GM04503 (cell line): Measurements from ENCODE around the gene GPC5.
"Not testable (repeated sequence)": the region's sequence is repeated elsewhere in the genome, so short reads cannot be mapped to it uniquely, and the experiment has no call there.

ENCODE experiments used
- DNase-seq: peaks from one replicate; pipeline ENCODE4 v3.0.0-alpha.2; 2012; ENCODE audit warnings: low read depth

Gene GPC5

DNA sequence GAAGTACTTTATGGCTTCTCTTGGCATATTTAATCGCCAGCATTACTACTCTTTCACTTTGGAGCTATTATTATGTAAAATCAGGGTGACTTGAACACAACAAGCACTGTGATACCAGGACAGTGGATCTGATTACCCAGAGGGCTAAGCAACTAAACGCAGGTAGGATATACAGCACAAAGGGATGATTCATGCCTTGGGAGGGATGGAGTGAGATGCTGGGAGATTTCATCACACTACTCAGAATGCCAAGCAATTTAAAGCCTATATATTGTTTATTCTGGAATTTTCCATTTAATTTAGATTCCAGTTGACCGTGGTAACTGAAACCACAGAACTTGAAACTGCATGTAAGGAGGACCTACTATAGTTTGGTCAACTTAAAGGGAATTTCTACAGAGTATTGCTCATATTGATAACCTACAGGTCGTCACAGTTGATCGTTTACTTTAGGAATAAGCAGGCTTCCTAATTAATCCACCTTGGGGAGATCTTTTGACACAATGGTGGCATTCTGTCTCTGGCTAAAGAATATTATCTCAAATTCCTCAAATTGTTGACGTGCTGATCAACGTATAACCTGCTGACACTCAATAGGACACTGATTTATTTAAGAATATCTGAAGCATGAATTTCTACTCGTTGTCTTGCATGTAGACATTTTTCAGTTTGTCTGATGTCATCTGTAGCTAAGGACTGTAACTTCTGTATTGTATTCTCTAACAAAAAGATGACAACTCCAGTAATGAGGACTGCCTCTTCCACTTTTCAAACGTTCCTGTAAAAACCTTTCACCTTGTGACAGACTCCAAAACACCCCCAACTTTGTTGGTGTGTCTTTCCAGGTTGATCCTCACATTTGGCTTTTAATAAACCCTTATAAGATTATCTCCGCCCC is 254.2 kb downstream of the GPC5 start:
- no peak for DNase-seq

DNA sequence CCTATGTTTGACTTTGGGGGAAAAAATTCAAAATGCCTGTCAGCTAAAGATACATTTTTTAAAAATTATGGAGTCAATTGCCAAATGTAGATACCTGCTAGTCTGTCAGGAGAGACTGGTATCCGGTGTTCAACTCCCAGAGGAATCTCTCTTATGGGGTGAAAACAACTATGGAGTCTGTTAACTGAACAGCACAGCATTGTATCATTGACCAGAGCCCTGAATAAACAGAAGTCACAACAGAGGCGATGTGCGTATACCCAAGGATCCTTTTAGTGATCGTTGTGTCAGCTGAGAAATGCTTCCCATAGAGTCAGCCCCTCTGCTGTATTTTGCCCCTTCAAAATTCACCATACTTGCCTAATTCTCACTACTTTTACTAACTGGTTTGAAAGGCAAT is 257.3 kb downstream of the GPC5 start:
- DNase-seq, result no peak

DNA sequence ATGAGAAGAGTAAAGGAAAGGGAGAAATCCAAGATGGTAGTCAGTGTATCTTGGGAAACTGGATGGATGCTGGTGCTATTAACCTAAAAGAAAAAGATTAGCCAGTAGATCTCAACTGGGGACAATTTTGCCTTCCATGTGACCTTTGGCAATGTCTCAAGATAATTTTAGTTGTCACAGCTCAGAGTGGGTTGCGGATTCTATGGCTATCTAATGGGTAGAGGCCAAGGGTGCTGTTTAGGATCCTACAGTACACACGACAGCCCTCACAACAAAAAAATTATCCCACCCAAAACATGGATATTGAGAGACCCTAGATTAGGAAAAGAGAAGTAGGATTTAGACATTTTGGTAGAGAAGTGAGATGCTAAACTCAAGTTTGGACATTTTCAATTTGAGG is 258.9 kb downstream of the GPC5 start:
- no peak for DNase-seq

DNA sequence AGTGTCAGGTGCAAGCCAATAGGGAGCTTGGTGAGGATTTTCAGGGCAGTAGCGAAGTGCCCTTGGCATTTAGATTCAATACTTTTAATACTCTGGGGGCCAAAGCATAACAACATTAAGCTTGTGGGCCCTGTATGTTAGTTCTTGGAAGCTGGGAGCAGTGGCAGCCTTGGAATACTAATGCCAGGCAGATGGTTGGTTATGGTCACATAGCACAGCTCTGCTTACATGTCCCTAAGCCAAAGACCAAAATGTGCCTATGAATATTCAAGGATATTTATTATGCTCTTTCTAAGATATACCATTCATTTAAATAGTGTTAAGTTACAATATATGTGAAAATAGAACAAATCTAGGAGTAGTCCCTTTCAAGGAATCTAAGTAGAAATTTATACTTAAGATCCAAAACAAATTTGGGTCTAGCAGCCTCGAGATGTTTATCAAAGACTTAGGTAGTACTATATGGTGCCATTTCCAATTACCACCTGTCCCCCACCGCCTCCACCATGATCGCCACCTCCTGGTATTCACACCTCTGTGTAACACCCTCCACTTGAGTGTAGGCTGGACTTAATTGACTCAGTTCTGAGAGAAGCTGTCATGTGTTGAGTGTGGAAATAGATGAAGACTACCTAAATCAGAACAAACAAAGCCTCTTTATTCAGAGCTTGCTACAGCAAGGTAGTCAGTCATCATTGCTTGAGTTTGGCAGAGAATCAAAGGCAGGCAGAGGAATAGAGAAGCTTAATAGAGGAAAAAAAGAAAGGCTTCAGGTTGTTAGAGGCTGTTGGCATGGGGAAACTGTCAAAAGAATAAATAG is 261.0 kb downstream of the GPC5 start:
- DNase-seq, result no peak

DNA sequence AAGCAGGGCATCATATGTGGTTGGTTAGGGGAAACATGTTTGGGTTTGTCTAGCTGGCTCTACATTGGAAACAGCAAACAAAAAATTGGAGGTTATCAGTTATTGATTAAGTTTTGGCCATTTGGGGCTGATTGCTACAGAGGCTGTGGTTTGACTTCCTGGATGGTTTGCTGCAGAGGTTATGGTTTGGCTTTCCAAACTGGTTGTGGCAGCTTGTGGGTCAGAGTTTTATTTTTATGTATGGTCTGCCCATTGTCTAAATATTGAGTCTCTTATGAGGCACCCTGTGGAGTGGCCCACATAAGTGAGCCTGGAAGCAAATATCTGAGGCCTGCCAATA is 261.6 kb downstream of the GPC5 start:
- DNase-seq, result no peak

DNA sequence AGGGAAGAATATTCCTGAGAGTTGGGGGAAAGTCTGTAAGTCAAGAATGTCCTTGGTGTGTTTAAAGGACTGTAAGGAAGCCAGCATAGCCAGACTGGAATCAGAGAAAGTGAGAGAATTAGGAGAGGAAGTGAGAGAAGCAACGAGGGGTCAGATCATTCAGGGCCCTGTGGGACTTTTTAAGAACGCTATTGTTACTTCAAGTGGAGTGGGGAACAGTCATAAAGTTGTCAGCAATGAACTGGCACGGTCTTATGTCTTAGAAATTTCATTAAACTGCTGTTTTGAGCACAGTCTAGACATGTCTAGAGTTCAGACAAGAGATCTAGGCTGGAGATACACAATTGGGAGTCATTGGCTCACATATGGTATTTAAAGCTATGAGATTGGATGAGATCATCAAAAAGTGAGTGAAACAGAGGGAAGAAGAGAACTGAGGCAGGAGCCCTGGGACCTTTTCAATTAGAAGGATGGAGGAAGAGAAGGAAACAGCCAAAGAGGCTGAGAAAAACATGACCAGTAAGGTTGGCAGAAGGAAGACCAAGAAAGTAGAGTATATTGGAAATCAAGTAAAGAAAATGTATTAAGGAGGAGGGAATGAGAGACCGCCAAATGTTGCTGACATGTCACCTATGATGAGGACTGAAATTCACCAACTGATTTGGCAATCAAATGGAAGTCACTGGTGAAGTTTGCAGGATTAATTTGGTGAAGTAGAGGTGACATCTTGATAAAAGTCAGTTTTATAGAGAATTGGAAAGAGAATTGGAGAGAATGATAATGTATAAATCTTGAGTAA is 263.5 kb downstream of the GPC5 start:
- DNase-seq, result no peak

DNA sequence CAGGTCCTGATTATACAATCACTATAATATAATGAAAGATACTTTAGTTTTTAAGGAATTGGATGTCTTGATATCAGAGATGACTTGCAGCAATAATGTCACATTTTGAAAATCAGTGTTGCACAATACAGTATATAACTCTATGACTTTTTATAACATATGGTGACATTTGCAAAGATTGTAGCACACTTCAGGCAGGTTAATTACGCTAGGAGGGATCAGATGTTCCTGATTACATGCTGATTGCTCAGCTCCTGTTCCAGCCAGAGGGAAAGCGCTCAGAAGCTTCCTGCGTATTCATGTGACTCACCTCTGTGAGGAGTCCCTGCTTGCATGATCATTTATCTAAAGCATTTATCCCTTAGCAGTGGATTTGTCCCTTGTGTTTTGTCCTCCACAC is 265.6 kb downstream of the GPC5 start:
- DNase-seq, result no peak

DNA sequence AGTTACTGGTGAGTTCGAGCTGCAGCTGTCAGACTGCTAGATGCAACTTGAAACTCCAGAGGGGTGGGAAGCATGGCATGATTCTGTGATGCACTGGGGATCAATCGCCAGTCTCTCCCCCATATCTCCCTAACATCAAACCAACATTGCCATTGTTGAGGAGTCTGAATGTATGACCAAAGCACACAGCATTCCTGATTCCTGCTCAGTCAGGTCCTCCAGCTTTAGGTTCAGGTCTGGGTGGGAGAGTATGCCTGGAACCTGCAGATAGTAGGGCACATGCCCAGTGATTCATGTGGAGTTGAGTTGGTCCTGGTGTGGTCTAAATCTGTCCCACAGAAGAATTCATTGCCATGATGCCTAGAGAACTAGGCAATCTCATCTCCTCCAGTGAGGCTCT is 269.1 kb downstream of the GPC5 start:
- no peak for DNase-seq

DNA sequence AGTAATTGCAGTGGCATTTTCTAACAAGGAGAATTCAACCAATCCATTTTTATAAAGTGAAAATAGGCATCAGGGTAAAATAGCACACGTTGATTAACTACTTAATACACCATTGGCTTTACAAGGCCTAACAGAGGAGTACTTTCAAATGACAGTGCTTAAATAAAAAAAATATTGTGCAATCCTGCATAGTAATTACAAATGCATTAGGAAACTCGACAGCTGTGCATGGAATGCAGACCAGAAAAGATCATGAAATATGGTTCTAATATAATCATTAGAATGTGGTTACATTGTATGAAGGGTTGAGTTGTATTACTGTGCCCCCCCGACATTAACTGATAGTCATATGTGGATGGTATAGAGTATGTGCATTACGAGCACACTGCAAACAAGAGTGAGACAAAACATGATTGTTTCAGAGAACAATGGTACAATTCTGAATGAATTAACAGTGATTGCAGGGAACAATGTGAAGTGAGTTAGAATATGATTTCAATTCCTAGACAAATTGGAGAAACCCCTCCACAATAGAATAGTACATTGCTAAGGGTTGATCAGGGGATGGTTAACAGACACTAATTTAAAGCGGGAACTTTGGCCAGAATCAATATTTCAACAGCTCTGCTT is 270.6 kb downstream of the GPC5 start:
- DNase-seq, result no peak

DNA sequence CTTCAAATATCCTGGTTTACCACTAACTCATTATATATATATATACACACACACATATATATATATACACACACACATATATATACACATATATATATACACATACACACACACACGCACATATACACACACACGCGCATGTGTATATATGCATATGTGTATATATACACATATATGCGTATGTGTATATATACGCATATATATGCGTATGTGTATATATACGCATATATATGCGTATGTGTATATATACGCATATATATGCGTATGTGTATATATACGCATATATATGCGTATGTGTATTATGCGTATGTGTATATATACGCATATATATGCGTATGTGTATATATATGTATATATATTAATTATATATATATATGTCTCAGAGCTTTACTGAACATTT is 275.9 kb downstream of the GPC5 start:
- DNase-seq, result not testable (repeated sequence)

DNA sequence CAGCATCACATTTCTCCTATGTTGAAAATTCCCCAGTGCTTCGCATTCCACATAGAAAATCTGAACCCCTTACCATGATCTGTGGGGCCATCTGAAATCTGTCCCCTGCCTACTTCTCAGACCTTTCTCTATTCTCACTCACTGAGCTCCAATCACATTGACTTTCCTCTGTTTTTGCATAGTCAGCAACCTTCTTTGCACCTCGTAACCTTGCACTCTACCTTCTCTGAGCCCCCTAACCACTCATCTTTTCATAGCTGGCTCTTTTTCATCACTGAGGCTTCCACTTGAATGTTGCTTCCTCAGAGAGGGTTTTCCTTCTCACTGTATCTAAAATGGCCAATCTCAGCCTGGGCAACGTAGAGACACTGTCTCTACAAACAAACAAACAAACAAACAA is 286.3 kb downstream of the GPC5 start:
- no peak for DNase-seq

DNA sequence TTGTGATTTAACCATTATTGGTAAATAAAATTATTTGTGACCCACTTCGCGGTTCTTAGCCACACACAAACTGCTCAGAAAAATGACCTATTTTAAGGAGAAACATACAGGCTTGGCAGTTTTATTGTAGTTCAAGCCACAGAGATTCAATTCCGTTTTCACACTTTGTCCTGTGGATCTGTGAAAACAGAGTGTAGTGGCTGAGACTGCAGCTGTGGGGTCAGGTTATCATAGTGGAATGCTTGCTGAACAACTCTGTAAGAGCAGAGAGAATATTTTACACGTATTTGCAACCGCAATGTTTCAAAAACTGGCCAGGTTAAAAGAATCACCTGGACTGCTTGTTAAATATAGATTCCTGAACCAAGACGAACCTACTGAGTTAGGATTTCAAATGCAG is 292.5 kb downstream of the GPC5 start:
- DNase-seq, result no peak

DNA sequence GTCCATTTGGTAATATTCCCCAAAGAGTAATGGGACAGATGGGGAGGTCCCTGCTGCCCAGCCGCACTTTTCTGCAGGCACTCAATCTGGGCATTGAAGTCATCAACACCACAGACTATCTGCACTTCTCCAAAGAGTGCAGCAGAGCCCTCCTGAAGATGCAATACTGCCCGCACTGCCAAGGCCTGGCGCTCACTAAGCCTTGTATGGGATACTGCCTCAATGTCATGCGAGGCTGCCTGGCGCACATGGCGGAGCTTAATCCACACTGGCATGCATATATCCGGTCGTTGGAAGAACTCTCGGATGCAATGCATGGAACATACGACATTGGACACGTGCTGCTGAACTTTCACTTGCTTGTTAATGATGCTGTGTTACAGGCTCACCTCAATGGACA is 295.0 kb downstream of the GPC5 start:
- no peak for DNase-seq

DNA sequence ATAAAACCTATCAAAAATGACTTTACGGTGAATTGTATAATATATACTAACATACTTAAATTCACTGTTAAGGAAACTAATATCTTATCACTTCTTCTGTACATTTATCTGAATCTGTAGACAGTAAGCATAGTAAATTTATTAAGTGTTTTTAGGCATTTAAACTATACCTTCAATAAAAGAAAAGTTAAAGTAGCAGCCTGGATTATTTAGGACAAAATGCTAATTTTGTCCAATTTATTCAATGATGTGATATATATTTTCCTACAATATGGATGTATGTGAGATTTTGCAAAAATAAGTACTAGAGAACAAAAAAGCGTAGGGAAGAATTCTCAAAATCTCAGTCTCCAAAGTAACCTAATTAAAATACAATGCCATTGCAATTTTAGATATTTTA is 299.9 kb downstream of the GPC5 start:
- no peak for DNase-seq

DNA sequence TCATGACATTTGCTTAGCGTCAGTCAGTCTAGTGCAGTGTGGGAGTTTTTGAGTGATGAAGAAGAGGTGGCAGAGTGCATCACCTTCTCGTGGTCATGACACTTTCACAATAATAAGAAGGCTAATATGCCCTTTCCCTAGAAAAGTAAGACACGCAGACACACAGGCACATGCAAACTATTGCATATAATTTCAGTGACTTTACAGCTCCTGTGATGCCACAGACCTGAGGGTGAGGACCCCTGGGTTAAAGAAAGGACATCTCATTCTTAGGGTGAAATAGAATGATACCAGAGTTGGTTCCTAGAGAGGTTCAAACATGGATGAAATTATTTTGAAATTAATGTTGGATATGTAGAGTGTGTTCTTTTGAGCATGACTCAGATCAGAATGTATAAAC is 300.3 kb downstream of the GPC5 start:
- DNase-seq, result no peak

DNA sequence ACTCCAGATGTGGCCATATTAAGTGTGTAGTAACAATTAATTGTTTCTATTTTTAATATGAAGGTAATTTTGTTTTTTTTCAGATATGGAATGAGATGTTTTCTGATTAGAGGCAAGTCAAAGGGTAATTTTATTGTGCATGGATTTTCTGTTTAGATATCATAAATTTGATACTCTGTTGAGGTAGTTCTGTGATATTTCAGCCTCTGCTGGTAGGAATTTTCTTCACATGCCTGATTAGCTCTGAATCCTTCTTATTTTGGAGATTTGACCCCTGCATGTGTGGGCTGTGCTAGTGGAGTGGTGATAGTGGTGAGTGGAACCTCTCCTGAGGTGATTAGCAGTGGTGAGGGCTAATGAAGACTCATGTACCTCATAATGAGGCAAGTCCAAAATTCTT is 301.4 kb downstream of the GPC5 start:
- no peak for DNase-seq

DNA sequence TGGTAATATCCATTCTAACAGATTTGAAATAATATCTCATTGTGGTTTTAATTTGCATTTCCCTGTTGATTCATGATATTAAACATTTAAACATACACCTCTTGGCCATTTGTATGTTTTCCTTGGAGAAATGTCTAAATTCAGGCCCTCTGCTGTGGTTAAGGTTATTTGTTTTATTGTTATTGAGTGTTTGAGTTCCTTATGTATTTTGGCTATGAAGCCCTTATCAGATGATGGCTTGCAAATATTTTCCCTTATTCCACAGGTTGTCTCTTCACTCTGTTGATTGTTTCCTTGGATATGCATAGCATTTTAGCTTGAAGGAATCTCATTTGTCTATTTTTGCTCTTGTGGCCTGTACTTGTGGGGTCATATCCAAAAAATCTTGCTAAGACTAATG is 303.6 kb downstream of the GPC5 start:
- DNase-seq, result no peak

DNA sequence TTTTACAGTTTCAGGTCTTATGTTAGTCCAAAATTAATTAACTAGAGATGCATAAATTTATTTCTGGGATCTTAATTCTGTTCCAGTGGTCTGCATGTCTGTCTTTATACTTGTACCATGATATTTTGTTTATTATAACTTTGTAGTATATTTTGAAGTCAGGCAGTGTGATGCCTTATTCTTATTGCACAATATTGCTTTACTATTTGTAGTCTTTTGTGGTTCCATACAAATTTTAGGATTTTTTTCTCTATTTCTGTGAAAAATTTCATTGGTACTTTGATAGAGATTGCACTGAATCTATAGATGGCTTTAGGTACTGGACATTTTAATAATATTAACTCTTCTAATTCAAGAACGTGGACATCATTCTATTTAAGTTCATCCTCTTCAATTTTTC is 304.0 kb downstream of the GPC5 start:
- no peak for DNase-seq

DNA sequence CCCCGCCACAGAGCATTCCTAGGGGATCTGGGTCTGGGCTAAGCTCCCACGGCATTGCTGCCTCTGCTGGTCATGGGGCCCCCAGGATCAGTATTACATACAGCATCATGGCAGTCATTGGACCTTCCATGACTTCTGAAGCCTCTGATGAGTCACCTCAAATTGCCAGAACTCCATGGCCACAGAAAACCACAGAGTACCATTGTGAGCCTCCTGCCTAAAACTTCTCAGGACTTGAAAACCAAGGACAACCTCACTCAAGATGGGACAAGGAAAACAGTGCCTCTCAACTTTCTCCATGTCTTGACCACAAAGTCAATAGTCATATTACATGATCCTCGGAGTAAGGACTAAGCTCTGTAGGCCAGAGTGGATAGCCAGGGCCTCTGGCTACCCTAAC is 306.0 kb downstream of the GPC5 start:
- no peak for DNase-seq

DNA sequence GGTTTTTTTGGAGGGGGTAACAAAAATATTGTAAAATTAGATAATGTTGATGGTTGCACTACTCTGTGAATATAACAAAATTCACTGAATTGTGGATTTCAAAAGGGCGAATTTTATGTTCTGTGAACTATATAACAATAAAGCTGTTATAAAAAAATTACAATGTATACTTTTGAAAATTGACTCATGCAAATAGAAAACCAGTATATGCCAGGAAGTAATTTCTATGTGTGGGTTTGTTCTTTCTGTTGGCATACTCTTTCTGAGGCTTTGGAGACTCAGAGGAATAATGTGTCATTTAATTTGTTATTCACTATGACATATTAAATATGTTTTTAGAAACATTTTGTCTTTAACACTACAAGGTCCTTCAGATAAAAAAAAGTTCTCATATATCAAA is 310.1 kb downstream of the GPC5 start:
- no peak for DNase-seq

DNA sequence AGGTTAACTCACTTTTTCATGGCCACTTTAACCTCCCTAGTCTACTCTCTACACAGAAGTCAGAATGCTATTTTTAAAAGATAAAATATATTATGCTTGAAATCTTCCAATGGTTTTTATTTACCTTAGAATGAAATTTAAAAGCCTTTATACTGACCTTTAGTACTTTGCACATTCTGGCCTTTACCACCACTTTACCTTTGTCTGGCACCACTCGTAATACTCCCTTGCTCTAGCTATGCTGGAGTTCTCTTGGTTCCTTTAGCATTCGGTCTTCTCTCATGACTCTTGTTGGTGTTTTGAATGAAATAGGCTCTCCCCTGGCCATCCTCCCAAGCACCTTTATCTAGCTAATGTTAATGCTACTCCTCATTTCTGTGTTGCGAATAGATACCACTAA is 310.8 kb downstream of the GPC5 start:
- no peak for DNase-seq

DNA sequence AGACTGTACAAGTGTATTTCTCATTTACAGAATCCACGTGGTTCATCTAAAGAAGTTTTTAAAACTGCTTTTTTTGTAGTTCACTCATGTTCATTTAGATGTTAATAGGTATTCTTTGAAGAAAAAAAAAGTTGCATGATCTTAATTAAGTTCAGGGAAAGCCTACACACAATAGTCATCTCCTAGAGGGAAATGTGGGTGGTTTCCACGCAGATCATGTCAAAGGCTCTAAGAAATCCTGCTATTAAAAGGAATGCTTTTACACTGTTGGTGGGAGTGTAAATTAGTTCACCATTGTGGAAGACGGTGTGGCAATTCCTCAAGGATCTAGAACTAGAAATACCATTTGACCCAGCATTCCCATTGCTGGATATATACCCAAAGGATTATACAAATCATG is 312.3 kb downstream of the GPC5 start:
- no peak for DNase-seq
